Fibroblast of the conjunctiva (primary cell): ENCODE measurements around the gene PPP1R26.

Experiments used
- DNase-seq: peaks from one replicate; pipeline ENCODE4 v3.0.0-alpha.2; 2010; ENCODE audit warnings: low read depth

Gene PPP1R26

GRCh38 chr9:135464181-135464580 is 15.4 kb upstream of the PPP1R26 start:
- DNase-seq, result no peak

- no peak for DNase-seq
Measured at GRCh38 chr9:135468854-135469521, 10.6 kb upstream of the PPP1R26 start.

GRCh38 chr9:135471791-135472640 is 7.6 kb upstream of the PPP1R26 start:
- no peak for DNase-seq

- DNase-seq, result no peak
Measured at GRCh38 chr9:135473972-135474543, 5.5 kb upstream of the PPP1R26 start.

GRCh38 chr9:135474915-135475314 is 4.7 kb upstream of the PPP1R26 start:
- DNase-seq, result no peak

- no peak for DNase-seq
Measured at GRCh38 chr9:135476561-135477355, 2.8 kb upstream of the PPP1R26 start.

- DNase-seq, result no peak
Measured at GRCh38 chr9:135478191-135478590, 1.4 kb upstream of the PPP1R26 start.

GRCh38 chr9:135478829-135479468 is 633 bp upstream of the PPP1R26 start:
- DNase-seq, result no peak

GRCh38 chr9:135480071-135480939 is 723 bp downstream of the PPP1R26 start:
- no peak for DNase-seq

- no peak for DNase-seq
Measured at GRCh38 chr9:135480940-135481310, 1.3 kb downstream of the PPP1R26 start.

- no peak for DNase-seq
Measured at GRCh38 chr9:135482015-135482754, 2.6 kb downstream of the PPP1R26 start.

GRCh38 chr9:135484460-135485277 is 5.1 kb downstream of the PPP1R26 start:
- no peak for DNase-seq

GRCh38 chr9:135485385-135485784 is 5.8 kb downstream of the PPP1R26 start:
- no peak for DNase-seq

- no peak for DNase-seq
Measured at GRCh38 chr9:135485832-135486231, 6.2 kb downstream of the PPP1R26 start.

- DNase-seq, result no peak
Measured at GRCh38 chr9:135486267-135487065, 6.9 kb downstream of the PPP1R26 start.

- no peak for DNase-seq
Measured at GRCh38 chr9:135487281-135488012, 7.9 kb downstream of the PPP1R26 start.

GRCh38 chr9:135488013-135488330 is 8.4 kb downstream of the PPP1R26 start:
- DNase-seq, result no peak

GRCh38 chr9:135488527-135488926 is 8.9 kb downstream of the PPP1R26 start:
- DNase-seq, result no peak
